ES-I3 (cell line): ENCODE measurements around the gene HOXD10.
A peak's percentile ranks its signal among the peaks of the same experiment; 100 is the strongest.

Source experiments
- H3K36me3 ChIP-seq: 2 replicates; pipeline ENCODE4 v1.6.1; 2013; ENCODE audit warnings: mild to moderate bottlenecking, low read length, control low read depth, moderate library complexity; ENCODE audit not compliant: insufficient read depth
- H3K4me1 ChIP-seq: 2 replicates; pipeline ENCODE4 v1.6.1; 2013; ENCODE audit warnings: mild to moderate bottlenecking, control low read depth, low read length; ENCODE audit not compliant: insufficient read depth
- H3K9ac ChIP-seq: 2 replicates; pipeline ENCODE4 v1.6.1; 2013; ENCODE audit warnings: low read depth, mild to moderate bottlenecking, low read length, moderate library complexity
- H3K9me3 ChIP-seq: 2 replicates; pipeline ENCODE4 v1.6.1; 2013; ENCODE audit warnings: mild to moderate bottlenecking, low read length, moderate library complexity; ENCODE audit not compliant: control insufficient read depth, insufficient read depth

HOXD10 gene

GRCh38 chr2:176146645-176147044 lies 30.1 kb downstream of the HOXD10 start:
- H3K36me3 ChIP-seq, result no peaks in the 10 kb centered on the region
- H3K9ac ChIP-seq, result no peak overlapping the region
- H3K9me3 ChIP-seq, result no peaks in the 10 kb centered on the region
- no peaks in the 10 kb centered on the region for H3K4me1 ChIP-seq

GRCh38 chr2:176147210-176147799 lies 30.7 kb downstream of the HOXD10 start:
- no peaks in the 10 kb centered on the region for H3K9me3 ChIP-seq
- no peaks in the 10 kb centered on the region for H3K4me1 ChIP-seq
- H3K9ac ChIP-seq, result no peak overlapping the region
- H3K36me3 ChIP-seq, result no peaks in the 10 kb centered on the region

GRCh38 chr2:176147800-176148496 lies 31.4 kb downstream of the HOXD10 start:
- no peak overlapping the region for H3K9ac ChIP-seq
- no peaks in the 10 kb centered on the region for H3K4me1 ChIP-seq
- H3K9me3 ChIP-seq, result no peaks in the 10 kb centered on the region
- H3K36me3 ChIP-seq, result no peaks in the 10 kb centered on the region

- H3K36me3 ChIP-seq, result no peaks in the 10 kb centered on the region
- no peak overlapping the region for H3K9ac ChIP-seq
- H3K9me3 ChIP-seq, result no peaks in the 10 kb centered on the region
- no peaks in the 10 kb centered on the region for H3K4me1 ChIP-seq
Measured at GRCh38 chr2:176148751-176149421, 32.3 kb downstream of the HOXD10 start.

GRCh38 chr2:176149481-176149938 lies 32.9 kb downstream of the HOXD10 start:
- Histone ChIP-seq H3K36me3 (no peaks in the 10 kb centered on the region), H3K4me1 (no peaks in the 10 kb centered on the region), H3K9ac (no peak overlapping the region), H3K9me3 (no peaks in the 10 kb centered on the region)

GRCh38 chr2:176149939-176150583 lies 33.5 kb downstream of the HOXD10 start:
- Histone ChIP-seq H3K9me3 (no peaks in the 10 kb centered on the region), H3K36me3 (no peaks in the 10 kb centered on the region), H3K9ac (no peak overlapping the region), H3K4me1 (no peaks in the 10 kb centered on the region)

- H3K9me3 ChIP-seq, result no peaks in the 10 kb centered on the region
- no peak overlapping the region for H3K9ac ChIP-seq
- H3K36me3 ChIP-seq, result no peaks in the 10 kb centered on the region
- H3K4me1 ChIP-seq, result no peaks in the 10 kb centered on the region
Measured at GRCh38 chr2:176150584-176151441, 34.2 kb downstream of the HOXD10 start.

GRCh38 chr2:176151442-176152287 lies 35.1 kb downstream of the HOXD10 start, which contains the start of gene HOXD4:
Gene HOXD4, plus strand, starts transcription at chr2:176151550. Its CDS starts 84 bp downstream, at chr2:176151634.
- Histone ChIP-seq H3K36me3 (no peaks in the 10 kb centered on the region), H3K4me1 (no peaks in the 10 kb centered on the region), H3K9ac (peak within 1 kb of the TSS; percentile 28; the same call in 1 of the 2 replicates), H3K9me3 (no peaks in the 10 kb centered on the region)

GRCh38 chr2:176152350-176153181 lies 36.0 kb downstream of the HOXD10 start:
- peak overlapping the region; percentile 11; the same call in 1 of the 2 replicates for H3K9ac ChIP-seq
- no peaks in the 10 kb centered on the region for H3K9me3 ChIP-seq
- no peaks in the 10 kb centered on the region for H3K4me1 ChIP-seq
- H3K36me3 ChIP-seq, result no peaks in the 10 kb centered on the region

GRCh38 chr2:176154576-176155252 lies 38.1 kb downstream of the HOXD10 start:
- Histone ChIP-seq H3K9ac (no peak overlapping the region), H3K4me1 (no peaks in the 10 kb centered on the region; the same call in 1 of the 2 replicates), H3K36me3 (no peaks in the 10 kb centered on the region), H3K9me3 (no peaks in the 10 kb centered on the region)

GRCh38 chr2:176155356-176156044 lies 38.9 kb downstream of the HOXD10 start:
- no peaks in the 10 kb centered on the region; the same call in 1 of the 2 replicates for H3K4me1 ChIP-seq
- H3K9ac ChIP-seq, result no peak overlapping the region
- no peaks in the 10 kb centered on the region for H3K36me3 ChIP-seq
- no peaks in the 10 kb centered on the region for H3K9me3 ChIP-seq
